A549 (cell line): ENCODE results near the gene LRGUK.

Experiments used
- CTCF ChIP-seq: fragments of >200 bp; sonication (Bioruptor Twin); formaldehyde crosslinking; IDR thresholded peaks from 3 replicates; pipeline ENCODE4 v1.5.1; 2016
- GATA3 ChIP-seq: IDR thresholded peaks from 2 replicates; pipeline ENCODE4 v1.6.1; 2012; ENCODE audit warnings: borderline replicate concordance
- MAZ ChIP-seq: fragments of 150-350 bp; IDR thresholded peaks from 2 replicates; pipeline ENCODE4 v1.6.1; 2014; ENCODE audit warnings: antibody characterized with exemption, low read depth, low read length, borderline replicate concordance
- NFE2L2 ChIP-seq: fragments of 150-350 bp; conservative IDR thresholded peaks from 2 replicates; pipeline ENCODE4 v1.6.1; 2014; ENCODE audit warnings: low read length
- POLR2A ChIP-seq: IDR thresholded peaks from 2 replicates; pipeline ENCODE4 v1.6.1; 2012; ENCODE audit warnings: mild to moderate bottlenecking, low read length
- USF2 ChIP-seq: fragments of 450-650 bp; IDR thresholded peaks from 2 replicates; pipeline ENCODE4 v1.6.1; 2014; ENCODE audit warnings: antibody characterized with exemption

GRCh38 chr7:134298902-134299683, 172.0 kb downstream of the LRGUK start:
- TF ChIP-seq CTCF (no peak), GATA3 (no peak), POLR2A (no peak), USF2 (no peak), NFE2L2 (no peak), MAZ (no peak)
